Measurements from ENCODE around the gene FAM184B. TPM values are rescaled to one million over a fixed set of nuclear protein-coding genes. Genes with fewer than 3 reads are reported as not detected.
"Not testable (repeated sequence)": the region's sequence is repeated elsewhere in the genome, so short reads cannot be mapped to it uniquely, and the experiment has no call there.

Gene FAM184B
- total RNA-seq, 6 experiments from 2014 or later: not detected

DNA sequence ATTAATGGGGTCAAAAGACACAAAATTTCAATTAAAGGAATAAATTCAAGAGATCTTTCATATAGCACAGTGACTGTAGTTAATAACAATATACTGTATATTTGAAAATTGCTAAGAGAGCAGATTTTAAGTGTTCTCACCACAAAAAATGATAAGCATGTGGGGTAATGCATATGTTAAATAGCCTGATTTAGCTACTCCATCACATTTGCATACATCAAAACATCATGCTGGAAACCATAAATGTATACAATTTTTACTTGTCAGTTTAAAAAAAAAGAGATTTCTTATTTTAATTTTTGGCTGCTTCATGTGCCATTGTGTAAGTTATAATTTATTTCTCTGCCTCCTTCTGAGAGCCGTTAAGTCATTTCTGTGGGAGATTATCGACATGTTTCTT lies 65.9 kb downstream of the FAM184B start:
- 76% methylated on average over 2 of the region's 2 CpGs for WGBS (ENCODE audit: insufficient coverage, low coverage, low lambda C conversion rate, missing lambda C conversion rate)
- no peak for ATAC-seq

DNA sequence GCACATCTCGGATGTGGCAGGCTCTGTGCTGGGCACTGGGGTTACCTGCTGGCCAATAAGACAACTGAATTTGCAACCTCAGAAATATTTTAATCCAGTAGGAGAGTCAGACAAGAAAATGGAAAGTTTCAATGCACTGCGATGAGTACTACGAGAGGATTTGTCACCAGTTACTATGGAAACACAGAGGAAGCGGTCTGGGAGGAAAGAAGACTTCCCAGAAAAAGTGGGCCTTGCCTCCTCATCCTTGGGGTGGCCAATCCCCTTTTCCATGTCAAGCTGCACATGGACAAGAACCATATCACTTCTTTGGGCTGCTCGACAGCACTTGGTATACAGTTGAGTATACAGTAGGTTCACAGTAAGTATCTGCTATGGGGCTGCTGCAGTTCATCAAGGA lies 67.6 kb downstream of the FAM184B start:
- Histone ChIP-seq H3K4me1 (no peaks in the 10 kb centered on the region), H3K4me3 (no peak overlapping the region), H3K27ac (no peak overlapping the region), H3K9me3 (no peaks in the 10 kb centered on the region), H3K36me3 (no peaks in the 10 kb centered on the region), H3K27me3 (no peaks in the 10 kb centered on the region)
- intact Hi-C loops (cut with DNase I): no loop called here
- TF ChIP-seq, protein P1, sequence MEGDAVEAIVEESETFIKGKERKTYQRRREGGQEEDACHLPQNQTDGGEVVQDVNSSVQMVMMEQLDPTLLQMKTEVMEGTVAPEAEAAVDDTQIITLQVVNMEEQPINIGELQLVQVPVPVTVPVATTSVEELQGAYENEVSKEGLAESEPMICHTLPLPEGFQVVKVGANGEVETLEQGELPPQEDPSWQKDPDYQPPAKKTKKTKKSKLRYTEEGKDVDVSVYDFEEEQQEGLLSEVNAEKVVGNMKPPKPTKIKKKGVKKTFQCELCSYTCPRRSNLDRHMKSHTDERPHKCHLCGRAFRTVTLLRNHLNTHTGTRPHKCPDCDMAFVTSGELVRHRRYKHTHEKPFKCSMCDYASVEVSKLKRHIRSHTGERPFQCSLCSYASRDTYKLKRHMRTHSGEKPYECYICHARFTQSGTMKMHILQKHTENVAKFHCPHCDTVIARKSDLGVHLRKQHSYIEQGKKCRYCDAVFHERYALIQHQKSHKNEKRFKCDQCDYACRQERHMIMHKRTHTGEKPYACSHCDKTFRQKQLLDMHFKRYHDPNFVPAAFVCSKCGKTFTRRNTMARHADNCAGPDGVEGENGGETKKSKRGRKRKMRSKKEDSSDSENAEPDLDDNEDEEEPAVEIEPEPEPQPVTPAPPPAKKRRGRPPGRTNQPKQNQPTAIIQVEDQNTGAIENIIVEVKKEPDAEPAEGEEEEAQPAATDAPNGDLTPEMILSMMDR (IDR thresholded peaks at IDR 0.05): no peak
- no peak for ATAC-seq
- DNase-seq: no peak
- WGBS (ENCODE audit: insufficient coverage, low coverage, low lambda C conversion rate, missing lambda C conversion rate): 87% methylated on average over 4 of the region's 5 CpGs

More for the DNA sequence above, 65.9 kb downstream of the FAM184B start:
- Histone ChIP-seq H3K27ac (no peak overlapping the region), H3K4me1 (no peaks in the 10 kb centered on the region), H3K4me3 (no peak overlapping the region), H3K9me3 (no peaks in the 10 kb centered on the region), H3K36me3 (no peaks in the 10 kb centered on the region), H3K27me3 (no peaks in the 10 kb centered on the region)
- intact Hi-C loops (cut with DNase I): no loop called here
- no peak for DNase-seq
- TF ChIP-seq POLR2A (IDR thresholded peaks at IDR 0.05): no peak
- TF ChIP-seq, protein P1 (IDR thresholded peaks at IDR 0.05): no peak

DNA sequence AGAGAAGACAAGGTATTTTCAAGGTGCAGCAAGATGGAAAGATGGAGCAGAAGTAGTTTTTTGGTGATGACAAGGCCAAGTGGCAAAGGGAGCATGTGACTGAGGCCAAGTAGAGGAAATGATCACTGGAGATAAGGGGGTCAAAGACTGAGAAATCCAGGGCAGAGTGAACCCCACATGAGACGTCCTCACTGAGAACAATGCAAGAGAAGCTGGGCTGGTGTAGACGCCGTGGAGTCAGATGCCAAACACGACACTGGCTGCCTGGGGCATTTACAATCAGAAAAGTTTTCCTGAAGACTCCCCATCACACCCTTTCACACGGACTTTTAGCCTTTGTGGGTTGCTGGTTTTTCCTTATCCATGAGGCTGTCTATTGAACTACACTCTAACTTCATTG lies 69.3 kb downstream of the FAM184B start:
- Histone ChIP-seq H3K27me3 (no peaks in the 10 kb centered on the region), H3K36me3 (no peaks in the 10 kb centered on the region), H3K4me1 (no peaks in the 10 kb centered on the region), H3K9me3 (no peaks in the 10 kb centered on the region), H3K4me3 (no peak overlapping the region), H3K27ac (no peak overlapping the region)
- intact Hi-C loops (cut with DNase I): no loop called here
- ATAC-seq: no peak
- no peak for TF ChIP-seq POLR2A (IDR thresholded peaks at IDR 0.05)
- TF ChIP-seq, protein P1 (IDR thresholded peaks at IDR 0.05): no peak
- WGBS (ENCODE audit: insufficient coverage, low coverage, low lambda C conversion rate, missing lambda C conversion rate): 23% methylated on average over 3 of the region's 5 CpGs
- DNase-seq: no peak

DNA sequence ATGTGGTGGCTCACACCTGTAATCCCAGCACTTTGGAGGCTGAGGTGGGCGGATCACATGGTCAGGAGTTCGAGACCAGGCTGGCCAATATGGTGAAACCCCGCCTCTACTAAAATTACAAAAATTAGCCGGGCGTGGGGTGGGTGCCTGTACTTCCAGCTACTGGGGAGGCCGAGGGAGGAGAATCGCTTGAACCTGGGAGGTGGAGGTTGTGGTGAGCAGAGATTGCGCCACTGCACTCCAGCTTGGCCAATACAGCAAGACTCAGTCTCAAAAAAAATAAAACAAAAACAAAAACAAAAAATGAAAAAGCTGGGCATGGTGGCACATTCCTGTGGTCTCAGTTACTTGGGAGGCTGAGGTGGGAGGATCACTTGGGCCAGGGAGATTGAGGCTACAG lies 70.2 kb downstream of the FAM184B start:
- 58% methylated on average over 4 of the region's 8 CpGs for WGBS (ENCODE audit: insufficient coverage, low coverage, low lambda C conversion rate, missing lambda C conversion rate)
- ATAC-seq; H3K4me3 ChIP-seq; DNase-seq; H3K4me1 ChIP-seq; intact Hi-C loops (cut with DNase I); H3K9me3 ChIP-seq; H3K27me3 ChIP-seq; H3K36me3 ChIP-seq; H3K27ac ChIP-seq: not testable (repeated sequence)

DNA sequence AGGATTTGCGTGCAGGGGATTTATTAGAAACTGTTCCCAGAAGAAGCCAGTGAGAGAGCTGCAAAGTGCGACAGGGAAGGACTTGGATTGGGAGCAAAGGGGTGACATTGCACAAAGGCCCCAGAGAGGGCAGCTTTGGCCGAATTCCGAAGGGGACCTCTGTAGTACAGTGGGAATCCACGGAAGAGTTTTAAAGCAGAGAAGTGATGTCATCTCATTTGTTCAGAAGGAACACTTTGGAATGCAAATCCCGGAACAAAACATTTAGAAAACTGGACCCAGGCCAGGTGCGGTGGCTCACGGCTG lies 71.7 kb downstream of the FAM184B start:
- no peak overlapping the region for H3K27ac ChIP-seq
- no peaks in the 10 kb centered on the region for H3K27me3 ChIP-seq
- H3K4me3 ChIP-seq: no peak overlapping the region
- intact Hi-C loops (cut with DNase I): no loop called here
- ATAC-seq: no peak
- H3K36me3 ChIP-seq: no peaks in the 10 kb centered on the region
- TF ChIP-seq POLR2A (IDR thresholded peaks at IDR 0.05): no peak
- TF ChIP-seq, protein P1 (IDR thresholded peaks at IDR 0.05): no peak
- no peaks in the 10 kb centered on the region for H3K4me1 ChIP-seq
- 55% methylated on average over 8 of the region's 8 CpGs for WGBS (ENCODE audit: insufficient coverage, low coverage, low lambda C conversion rate, missing lambda C conversion rate)
- no peaks in the 10 kb centered on the region for H3K9me3 ChIP-seq
- no peak for DNase-seq
